ENCODE results near the gene GOLM1.

Gene GOLM1

GRCh38 chr9:86020731-86021130 lies 78.6 kb downstream of the GOLM1 start:
- ATAC-seq: no peak
- TF ChIP-seq ISL1 (CRISPR knock-in tag; IDR thresholded peaks at IDR 0.05) (no peak), ZFP3 (CRISPR knock-in tag; IDR thresholded peaks at IDR 0.05) (no peak), ZFP30 (CRISPR knock-in tag; IDR thresholded peaks at IDR 0.05) (no peak), CSRNP3 (CRISPR knock-in tag; IDR thresholded peaks at IDR 0.05) (no peak), GLIS3 (CRISPR knock-in tag; IDR thresholded peaks at IDR 0.05) (no peak), RARB (CRISPR knock-in tag; IDR thresholded peaks at IDR 0.05) (no peak)

GRCh38 chr9:86009133-86009532 lies 90.2 kb downstream of the GOLM1 start:
- TF ChIP-seq GLIS3 (CRISPR knock-in tag; IDR thresholded peaks at IDR 0.05): no peak
- no peak for ATAC-seq

- ATAC-seq: no peak
- no peak for TF ChIP-seq TCF4 (CRISPR knock-in tag; IDR thresholded peaks at IDR 0.05; ENCODE audit: borderline replicate concordance)
- TF ChIP-seq BACH2 (CRISPR knock-in tag; IDR thresholded peaks at IDR 0.05; ENCODE audit: borderline replicate concordance): no peak
- no peak for TF ChIP-seq RARB (CRISPR knock-in tag; IDR thresholded peaks at IDR 0.05)
- TF ChIP-seq, protein P1, sequence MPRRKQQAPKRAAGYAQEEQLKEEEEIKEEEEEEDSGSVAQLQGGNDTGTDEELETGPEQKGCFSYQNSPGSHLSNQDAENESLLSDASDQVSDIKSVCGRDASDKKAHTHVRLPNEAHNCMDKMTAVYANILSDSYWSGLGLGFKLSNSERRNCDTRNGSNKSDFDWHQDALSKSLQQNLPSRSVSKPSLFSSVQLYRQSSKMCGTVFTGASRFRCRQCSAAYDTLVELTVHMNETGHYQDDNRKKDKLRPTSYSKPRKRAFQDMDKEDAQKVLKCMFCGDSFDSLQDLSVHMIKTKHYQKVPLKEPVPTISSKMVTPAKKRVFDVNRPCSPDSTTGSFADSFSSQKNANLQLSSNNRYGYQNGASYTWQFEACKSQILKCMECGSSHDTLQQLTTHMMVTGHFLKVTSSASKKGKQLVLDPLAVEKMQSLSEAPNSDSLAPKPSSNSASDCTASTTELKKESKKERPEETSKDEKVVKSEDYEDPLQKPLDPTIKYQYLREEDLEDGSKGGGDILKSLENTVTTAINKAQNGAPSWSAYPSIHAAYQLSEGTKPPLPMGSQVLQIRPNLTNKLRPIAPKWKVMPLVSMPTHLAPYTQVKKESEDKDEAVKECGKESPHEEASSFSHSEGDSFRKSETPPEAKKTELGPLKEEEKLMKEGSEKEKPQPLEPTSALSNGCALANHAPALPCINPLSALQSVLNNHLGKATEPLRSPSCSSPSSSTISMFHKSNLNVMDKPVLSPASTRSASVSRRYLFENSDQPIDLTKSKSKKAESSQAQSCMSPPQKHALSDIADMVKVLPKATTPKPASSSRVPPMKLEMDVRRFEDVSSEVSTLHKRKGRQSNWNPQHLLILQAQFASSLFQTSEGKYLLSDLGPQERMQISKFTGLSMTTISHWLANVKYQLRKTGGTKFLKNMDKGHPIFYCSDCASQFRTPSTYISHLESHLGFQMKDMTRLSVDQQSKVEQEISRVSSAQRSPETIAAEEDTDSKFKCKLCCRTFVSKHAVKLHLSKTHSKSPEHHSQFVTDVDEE (CRISPR knock-in tag; IDR thresholded peaks at IDR 0.05): no peak
- no peak for TF ChIP-seq ISL1 (CRISPR knock-in tag; IDR thresholded peaks at IDR 0.05)
- TF ChIP-seq SNAI2 (CRISPR knock-in tag; IDR thresholded peaks at IDR 0.05): no peak
- TF ChIP-seq CSDC2 (CRISPR knock-in tag; IDR thresholded peaks at IDR 0.05): no peak
- no peak for TF ChIP-seq PPARA (CRISPR knock-in tag; IDR thresholded peaks at IDR 0.05; ENCODE audit: borderline replicate concordance)
Observed at GRCh38 chr9:86005253-86005775, 94.0 kb downstream of the GOLM1 start.

DNA sequence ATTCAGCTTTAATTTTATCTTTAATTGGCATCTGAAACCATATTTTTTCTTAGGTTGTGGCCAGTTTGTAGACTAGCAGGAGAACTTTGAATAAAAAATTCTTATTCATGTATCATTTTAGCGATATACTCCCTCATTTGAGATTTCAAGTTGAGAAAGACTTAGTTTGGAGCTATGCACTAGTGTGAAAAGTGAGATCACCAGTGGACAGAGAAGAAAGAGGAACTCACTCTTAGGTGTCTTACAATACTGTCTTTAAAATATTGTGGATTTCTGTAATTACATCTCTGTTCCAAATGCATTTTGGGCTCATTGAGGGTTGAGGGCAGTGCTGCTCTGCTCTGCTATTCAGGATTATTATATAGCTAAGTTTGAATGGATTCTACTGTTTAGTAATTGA lies 103.8 kb downstream of the GOLM1 start:
- TF ChIP-seq TCF4 (CRISPR knock-in tag; IDR thresholded peaks at IDR 0.05; ENCODE audit: borderline replicate concordance): no peak
- TF ChIP-seq ZNF8 (CRISPR knock-in tag; IDR thresholded peaks at IDR 0.05): no peak
- TF ChIP-seq TOX (CRISPR knock-in tag; IDR thresholded peaks at IDR 0.05; ENCODE audit: borderline replicate concordance): no peak
- TF ChIP-seq PPARA (CRISPR knock-in tag; IDR thresholded peaks at IDR 0.05; ENCODE audit: borderline replicate concordance): no peak
- TF ChIP-seq, protein P2, sequence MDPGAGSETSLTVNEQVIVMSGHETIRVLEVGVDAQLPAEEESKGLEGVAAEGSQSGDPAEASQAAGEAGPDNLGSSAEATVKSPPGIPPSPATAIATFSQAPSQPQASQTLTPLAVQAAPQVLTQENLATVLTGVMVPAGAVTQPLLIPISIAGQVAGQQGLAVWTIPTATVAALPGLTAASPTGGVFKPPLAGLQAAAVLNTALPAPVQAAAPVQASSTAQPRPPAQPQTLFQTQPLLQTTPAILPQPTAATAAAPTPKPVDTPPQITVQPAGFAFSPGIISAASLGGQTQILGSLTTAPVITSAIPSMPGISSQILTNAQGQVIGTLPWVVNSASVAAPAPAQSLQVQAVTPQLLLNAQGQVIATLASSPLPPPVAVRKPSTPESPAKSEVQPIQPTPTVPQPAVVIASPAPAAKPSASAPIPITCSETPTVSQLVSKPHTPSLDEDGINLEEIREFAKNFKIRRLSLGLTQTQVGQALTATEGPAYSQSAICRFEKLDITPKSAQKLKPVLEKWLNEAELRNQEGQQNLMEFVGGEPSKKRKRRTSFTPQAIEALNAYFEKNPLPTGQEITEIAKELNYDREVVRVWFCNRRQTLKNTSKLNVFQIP (CRISPR knock-in tag; IDR thresholded peaks at IDR 0.05; ENCODE audit: borderline replicate concordance, low read depth): no peak
- TF ChIP-seq, protein P1 (CRISPR knock-in tag; IDR thresholded peaks at IDR 0.05): no peak
- no peak for TF ChIP-seq RARB (CRISPR knock-in tag; IDR thresholded peaks at IDR 0.05)
- TF ChIP-seq ZFP30 (CRISPR knock-in tag; IDR thresholded peaks at IDR 0.05): no peak
- no peak for TF ChIP-seq CREB5 (CRISPR knock-in tag; IDR thresholded peaks at IDR 0.05; ENCODE audit: low read depth)
- no peak for TF ChIP-seq ARNTL (CRISPR knock-in tag; IDR thresholded peaks at IDR 0.05; ENCODE audit: borderline replicate concordance, low read depth)
- TF ChIP-seq ZFP3 (CRISPR knock-in tag; IDR thresholded peaks at IDR 0.05): no peak
- no peak for TF ChIP-seq GLIS3 (CRISPR knock-in tag; IDR thresholded peaks at IDR 0.05)
- ATAC-seq: no peak

All from SK-N-SH treated with all-trans-retinoic acid at 6 μM for 48 hours (cell line).